GM21576 (cell line): ENCODE results near the gene FOXK1.
"Not testable (repeated sequence)": the region's sequence is repeated elsewhere in the genome, so short reads cannot be mapped to it uniquely, and the experiment has no call there.

ENCODE experiments used
- ATAC-seq: cut with Tn5 transposase; IDR thresholded peaks from one replicate; pipeline ENCODE4 v1.9.1; 2021; ENCODE audit warnings: mild to moderate bottlenecking, moderate library complexity; ENCODE audit not compliant: unreplicated experiment

The FOXK1 gene

DNA sequence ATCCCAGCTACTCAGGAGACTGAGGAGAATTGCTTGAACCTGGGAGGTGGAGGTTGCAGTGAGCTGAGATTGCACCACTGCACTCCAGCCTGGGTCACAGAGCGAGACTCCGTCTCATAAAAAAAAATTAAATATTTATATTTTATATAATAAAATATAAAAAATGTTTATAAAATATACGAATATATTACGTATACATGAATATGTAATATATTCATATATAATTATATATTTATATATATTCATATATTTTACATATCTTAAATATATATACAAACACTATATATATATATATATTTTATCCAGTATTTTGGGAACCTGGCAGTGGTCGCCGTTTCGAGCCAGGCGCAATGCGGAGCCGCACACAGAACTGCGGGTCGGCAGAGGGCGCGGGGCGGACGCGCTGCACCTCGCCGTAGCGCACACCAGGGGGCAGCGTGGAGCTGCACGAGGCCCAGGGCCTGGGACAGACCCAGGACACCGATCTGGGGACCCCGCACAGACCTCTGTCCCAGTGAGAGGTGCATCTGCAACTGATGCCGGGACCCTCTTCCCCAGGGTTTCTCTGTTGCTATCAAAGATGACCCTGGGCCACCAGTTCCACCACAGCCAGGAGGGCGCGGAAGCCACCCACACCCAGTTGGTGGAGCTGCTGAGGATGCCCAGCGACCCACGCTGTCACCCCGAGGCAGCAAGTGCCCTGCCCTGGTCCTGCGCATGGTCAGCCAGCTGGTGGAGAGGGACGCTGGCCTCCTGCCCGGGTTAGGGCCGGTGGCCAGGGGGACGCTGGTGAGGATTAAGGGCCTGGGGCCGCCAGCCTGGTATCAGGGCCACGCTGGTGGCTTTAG, 116.0 kb downstream of the FOXK1 start:
- ATAC-seq: peak; percentile 66

DNA sequence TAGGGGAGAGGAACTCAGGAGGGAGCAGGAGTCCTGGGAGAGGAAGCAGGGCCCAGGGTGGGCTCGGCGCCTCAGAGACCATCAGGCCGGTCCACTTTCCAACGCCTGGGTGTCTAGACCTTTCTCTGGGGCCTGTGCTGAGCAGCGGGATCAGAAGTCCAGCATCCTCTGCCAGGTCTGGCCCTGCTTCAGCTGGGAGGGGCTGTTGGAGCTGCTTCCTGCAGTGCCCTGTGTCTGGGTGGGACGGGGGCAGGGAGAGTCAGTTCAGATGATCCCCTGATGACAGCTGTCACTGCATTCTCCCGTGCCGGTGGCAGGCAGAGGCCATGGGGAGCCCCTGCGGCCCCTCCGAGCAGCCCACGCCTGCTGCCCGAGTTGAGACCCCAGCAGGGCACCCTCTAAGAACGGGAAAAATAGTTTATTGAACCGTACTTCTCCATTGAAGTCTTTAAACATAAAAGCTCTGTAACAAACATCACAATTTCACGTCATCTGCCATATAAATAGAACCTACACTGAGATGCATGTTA, 116.7 kb downstream of the FOXK1 start:
- no peak for ATAC-seq

GRCh38 chr7:4799508-4800268, 117.6 kb downstream of the FOXK1 start:
- ATAC-seq: no peak

DNA sequence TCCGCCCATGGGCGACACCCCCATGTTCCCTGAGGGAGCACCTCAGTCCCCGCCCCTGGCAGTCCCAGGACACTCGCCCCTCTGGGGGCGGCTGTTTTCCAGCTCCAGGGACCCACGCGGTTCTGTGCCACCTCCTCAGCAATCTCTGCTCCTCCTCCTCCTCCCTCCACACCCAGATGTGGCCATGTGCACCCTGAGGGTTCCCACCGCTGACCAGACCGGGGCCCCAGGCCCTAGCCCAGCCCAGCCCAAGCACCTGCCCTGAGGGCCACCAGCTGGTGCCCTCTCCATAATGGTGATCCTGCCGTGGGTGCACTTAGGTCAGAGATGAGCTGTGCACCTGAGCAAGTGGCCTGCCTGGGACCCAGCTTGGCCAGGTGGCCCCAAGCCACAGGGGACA, 118.4 kb downstream of the FOXK1 start:
- ATAC-seq: no peak

DNA sequence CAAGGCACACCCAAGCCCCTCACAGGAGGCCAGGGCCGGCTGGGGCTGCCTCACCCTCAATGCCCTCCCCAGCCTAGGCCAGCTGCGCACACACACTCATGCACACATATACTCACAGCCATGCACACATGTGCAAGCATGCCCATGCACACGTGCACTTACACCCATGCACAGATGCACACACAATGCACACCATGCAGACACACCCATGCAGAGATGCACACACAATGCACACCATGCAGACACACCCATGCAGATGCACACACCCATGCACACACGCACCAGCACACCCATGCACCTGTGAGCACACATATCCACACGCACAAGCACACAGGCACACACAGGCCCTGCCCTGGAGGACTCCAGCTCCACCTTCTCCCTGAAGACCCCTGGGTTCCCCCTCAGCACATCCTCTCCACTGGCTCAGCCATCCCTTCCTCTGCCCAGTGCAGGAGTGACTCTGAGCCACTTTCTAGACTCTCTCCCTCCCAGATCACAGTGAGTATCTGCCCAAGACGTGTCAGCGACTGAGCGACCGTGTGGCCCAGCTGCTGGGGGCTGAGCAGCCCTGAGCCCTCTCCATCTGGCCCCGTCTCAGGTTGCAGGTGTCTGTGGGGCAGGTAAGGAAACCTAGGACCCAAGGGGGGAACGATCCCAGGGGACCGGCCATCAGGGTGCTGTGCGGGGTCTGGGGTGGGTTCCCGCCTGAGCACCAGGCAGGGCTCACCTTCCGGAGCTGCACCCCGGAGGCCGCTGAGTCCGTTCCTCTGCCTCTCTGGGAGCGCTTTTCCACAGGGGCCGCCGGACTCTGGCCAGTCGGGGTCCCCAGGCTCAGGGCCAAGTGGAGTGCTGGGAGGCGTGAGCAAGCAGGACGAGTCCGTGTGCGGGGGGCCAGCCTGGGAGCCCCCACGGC, 119.1 kb downstream of the FOXK1 start:
- no peak for ATAC-seq

DNA sequence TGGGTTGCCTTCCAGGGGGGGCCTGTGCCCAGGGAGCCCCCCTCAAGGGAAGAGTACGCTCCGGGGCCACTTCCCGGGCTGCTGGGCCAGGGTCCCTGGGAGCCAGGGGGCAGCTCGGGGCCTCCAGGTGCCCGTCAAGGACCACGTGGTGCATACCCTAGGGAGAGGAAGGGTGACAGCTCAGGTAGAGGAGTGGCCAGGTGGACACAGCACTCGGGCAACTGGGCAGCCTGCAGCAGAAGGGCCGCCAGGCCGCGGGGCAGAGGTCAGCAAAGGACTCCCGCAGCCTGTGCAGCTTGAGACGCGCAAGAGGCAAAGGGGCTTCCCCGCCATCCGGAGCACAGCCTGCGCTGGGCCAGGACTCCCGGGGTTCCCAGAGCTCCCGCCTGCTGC, 119.7 kb downstream of the FOXK1 start:
- no peak for ATAC-seq

DNA sequence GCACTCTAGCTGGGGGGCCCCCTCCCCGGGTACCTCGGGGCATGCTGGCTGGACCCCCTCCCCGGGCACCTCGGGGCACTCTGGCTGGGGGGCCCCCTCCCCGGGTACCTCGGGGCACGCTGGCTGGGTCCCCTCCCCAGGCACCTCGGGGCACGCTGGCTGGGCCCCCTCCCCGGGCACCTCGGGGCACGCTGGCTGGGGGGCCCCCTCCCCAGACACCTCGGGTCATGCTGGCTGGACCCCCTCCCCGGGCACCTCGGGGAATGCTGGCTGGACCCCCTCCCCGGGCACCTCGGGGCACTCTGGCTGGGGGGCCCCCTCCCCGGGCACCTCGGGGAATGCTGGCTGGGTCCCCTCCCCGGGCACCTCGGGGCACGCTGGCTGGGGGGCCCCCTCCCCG, 120.5 kb downstream of the FOXK1 start:
- not testable (repeated sequence) for ATAC-seq

- ATAC-seq: no peak
These were observed 121.5 kb downstream of the FOXK1 start for GRCh38 chr7:4803397-4804241.

- no peak for ATAC-seq
These were observed 123.3 kb downstream of the FOXK1 start for GRCh38 chr7:4805110-4805983.

- ATAC-seq: no peak
These were observed 123.8 kb downstream of the FOXK1 start for GRCh38 chr7:4805984-4806300.

DNA sequence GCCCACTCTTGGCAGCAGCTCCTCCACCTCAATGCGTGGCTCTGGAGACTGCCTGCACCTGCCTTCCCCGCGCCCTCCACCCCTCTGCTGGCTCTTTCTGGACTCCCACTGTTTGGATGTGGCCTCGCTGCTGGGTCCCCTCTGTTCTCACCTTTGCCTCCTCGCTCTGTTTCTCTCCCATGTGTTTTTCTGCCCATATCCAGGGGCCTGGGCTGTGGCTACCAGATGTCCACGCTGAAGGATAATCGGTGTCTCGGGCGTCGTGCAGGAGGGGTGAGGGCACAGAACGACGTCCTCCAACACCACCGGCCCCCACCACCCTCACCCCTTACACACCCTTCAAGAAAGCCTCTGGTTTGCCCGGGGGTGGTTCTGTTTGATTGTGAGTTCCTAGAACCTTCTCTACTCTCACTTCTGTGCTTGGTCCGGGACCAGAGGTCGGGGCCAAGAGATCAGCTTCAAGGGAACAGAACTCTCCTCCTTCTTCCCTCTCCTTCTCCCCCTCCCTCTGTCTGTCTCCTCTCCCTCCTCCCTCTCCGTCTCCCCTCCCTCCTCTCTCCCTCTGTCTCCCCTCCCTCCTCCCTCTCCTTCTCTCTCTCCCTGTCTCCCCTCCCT, 125.0 kb downstream of the FOXK1 start:
- ATAC-seq: no peak

GRCh38 chr7:4807598-4808016, 125.5 kb downstream of the FOXK1 start:
- no peak for ATAC-seq

DNA sequence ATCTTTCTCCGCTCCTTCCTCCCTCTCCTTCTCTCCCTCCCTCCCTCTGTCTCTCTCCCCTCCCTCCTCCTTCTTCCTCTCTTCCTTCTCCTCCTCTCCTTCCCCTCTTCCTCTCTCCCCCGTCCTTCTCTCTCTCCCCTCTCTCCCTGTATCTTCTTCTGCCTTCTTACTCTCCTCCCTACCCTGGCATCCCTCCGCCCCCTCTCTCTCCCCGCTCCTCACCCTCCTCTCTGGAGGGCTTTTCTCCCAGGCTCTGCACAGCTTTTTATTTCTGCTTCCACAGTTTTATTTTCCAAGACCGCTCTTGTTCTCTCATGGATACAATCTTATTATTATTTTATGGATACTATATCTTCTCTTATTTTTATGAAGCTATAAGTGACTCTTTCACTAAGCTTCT, 125.9 kb downstream of the FOXK1 start:
- ATAC-seq: no peak

DNA sequence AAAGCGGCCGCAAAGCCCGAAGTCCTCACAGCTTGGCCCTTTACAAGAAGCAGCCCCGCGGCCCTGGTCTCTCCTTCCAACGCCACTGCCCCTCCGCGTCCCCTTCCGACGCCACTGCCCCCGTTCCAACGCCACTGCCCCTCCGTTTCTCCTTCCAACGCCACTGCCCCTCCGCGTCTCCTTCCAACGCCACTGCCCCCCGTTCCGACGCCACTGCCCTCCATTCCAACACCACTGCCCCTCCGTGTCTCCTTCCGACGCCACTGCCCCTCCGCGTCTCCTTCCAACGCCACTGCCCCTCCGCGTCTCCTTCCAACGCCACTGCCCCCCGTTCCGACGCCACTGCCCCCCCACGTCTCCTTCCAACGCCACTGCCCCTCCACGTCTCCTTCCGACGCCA, 126.5 kb downstream of the FOXK1 start:
- no peak for ATAC-seq

DNA sequence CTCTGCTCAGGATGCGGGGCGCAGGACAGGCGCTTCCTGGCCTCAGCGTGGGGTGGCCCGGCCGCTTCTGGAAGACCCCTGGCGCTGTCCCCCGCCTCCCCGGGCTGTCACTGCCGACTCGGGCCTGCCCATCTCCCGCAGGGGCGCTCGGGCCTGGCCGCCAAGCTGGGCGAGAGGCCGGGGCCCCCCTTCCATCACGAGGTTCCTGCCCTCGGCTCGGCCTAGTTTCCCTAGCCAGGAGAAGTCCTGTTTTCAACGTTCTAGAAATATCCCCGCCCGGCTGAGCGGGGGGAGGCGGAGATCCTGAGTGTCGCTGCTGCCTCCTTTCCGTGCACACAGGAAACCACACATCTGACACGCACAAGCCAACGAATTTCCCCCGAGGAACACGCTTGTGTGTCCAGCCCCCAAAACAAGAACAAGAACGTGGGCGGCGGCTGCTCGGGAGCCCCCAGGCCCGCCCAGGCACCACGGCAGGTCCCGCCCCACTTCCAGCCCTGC, 127.0 kb downstream of the FOXK1 start:
- ATAC-seq: no peak

DNA sequence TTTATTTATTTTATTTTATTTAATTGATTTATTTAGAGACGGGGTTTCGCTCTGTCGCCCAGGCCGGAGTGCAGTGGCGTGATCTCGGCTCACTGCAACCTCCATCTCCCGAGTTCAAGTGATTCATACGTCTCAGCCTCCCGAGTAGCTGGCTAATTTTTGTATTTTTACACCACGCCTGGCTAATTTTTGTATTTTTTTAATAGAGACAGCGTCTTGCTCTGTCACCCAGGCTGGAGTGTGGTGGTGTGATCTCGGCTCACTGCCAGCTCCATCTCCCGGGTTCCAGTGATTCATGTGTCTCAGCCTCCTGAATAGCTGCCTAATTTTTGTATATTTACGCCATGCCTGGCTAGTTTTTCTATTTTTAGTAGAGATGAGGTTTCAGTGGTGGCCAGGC, 127.6 kb downstream of the FOXK1 start:
- ATAC-seq: no peak

DNA sequence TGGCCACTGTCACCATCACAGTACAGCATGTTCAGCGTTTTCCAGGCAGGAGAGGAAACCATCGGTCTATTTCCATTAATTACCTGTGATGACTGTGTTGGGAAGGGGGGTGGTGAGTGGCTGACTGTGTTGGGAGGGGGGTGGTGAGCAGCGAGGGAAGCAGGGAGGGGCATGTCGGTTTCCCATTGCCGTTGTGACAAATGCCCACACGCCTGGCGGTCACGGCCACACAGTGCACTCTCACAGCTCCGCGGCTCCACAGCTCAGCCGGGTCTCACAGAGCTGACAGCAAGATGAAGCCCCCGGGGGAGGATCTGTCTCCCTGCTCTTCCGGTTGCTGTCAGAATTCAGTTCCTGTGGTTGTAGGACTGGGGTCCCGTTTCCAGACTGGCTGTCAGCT, 132.3 kb downstream of the FOXK1 start:
- no peak for ATAC-seq

DNA sequence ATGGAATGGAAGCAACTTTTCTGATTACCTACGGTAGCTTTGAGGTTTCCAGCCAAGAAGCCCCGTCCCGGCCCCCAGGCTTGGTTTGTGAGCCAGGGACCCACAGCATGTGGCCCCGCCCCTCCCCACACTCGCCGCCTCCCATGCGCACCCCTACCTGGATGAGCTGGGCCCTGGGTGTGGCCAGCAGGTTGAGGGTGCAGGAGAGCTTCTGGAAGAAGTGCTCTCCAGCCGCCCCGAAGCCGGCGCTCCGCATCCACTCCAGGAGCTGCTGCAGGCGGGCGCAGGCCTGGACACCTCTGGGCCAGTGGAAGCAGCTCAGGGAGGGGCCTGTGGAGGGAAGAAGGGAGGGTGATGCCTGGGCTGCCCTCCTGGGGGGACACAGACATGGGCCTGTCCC, 133.0 kb downstream of the FOXK1 start:
- ATAC-seq: no peak
